Ovary (tissue), 9 donors: ENCODE data around the gene SELENON. TPM values are rescaled to one million over a fixed set of nuclear protein-coding genes. Genes with fewer than 3 reads are reported as not detected.

Experiments
- DNase-seq, 5 donors: peaks; one replicate each; pipeline ENCODE4 v3.0.0-alpha.2; 2019 to 2020
- H3K27ac ChIP-seq, 2 donors: fragments of 200-600 bp; one replicate each; pipeline versions ENCODE4 v1.5.1 to v1.8.0; 2019 to 2022
- H3K27me3 ChIP-seq: fragments of 200-600 bp; one replicate; pipeline ENCODE4 v1.8.0; 2022
- H3K36me3 ChIP-seq: fragments of 200-600 bp; sonication (generic); one replicate; pipeline ENCODE4 v1.5.1; 2019
- H3K4me1 ChIP-seq: one replicate; pipeline ENCODE4 v1.8.1; 2013; ENCODE audit warnings: mild to moderate bottlenecking, moderate library complexity; ENCODE audit not compliant: insufficient read depth
- H3K4me3 ChIP-seq: fragments of 200-600 bp; sonication (generic); one replicate; pipeline ENCODE4 v1.5.1; 2017
- H3K9me3 ChIP-seq, 2 donors: fragments of 200-600 bp in 1 of 2; sonication (generic) in 1 of 2; one replicate each; pipeline versions ENCODE4 v1.5.1 to v1.8.1; 2013 to 2019; ENCODE audit warnings: mild to moderate bottlenecking in 1 of 2, moderate library complexity in 1 of 2
- EP300 ChIP-seq: sonication (generic); formaldehyde crosslinking; IDR thresholded peaks from one replicate; pipeline ENCODE4 v1.6.1; 2017; ENCODE audit warnings: antibody characterized with exemption
- POLR2A ChIP-seq: fragments of 450-650 bp; IDR thresholded peaks from one replicate; pipeline ENCODE4 v1.6.1; 2017; ENCODE audit warnings: antibody characterized with exemption, mild to moderate bottlenecking, moderate library complexity
- WGBS, 3 donors: extraction: QIAGEN DNeasy Blood & Tissue Kit in 1 of 3; methylation state at CpG; one replicate each; pipeline versions ENCODE4 v1.1.5 to v1.1.7; 2013 to 2017; 5-methylcytosine and 5-hydroxymethylcytosine counted together
- intact Hi-C, 4 donors: fragments of 100-400 bp; cut with DNase I; formaldehyde crosslinking; loops; one replicate each; pipeline versions ENCODE4 v1.11.0 to v1.15.1; 2022 to 2023
- polyA plus RNA-seq, 2 donors: library from polyadenylated mRNA; stranded (reverse); fragments of 200-250 nt in 1 of 2; fragments of 350-450 nt in 1 of 2; fragmentation: Illumina TruSeq in 1 of 2; extraction: RNeasy Lipid Tissue Mini Kit (QIAGEN cat#74804) in 1 of 2; gene quantifications; one replicate each; pipeline ENCODE4 v1.2.3, GENCODE V29; 2013 to 2014
- total RNA-seq, 7 donors: library from RNA; depleted of rRNA in 2 of 7; stranded (reverse); fragments of >200 nt in 2 of 7; fragmentation: NEBNext Ultra II Directional in 3 of 7; extraction: Animal tissue kit (Norgen Biotek cat#: 25700) in 3 of 7; gene quantifications; one replicate each; pipeline versions ENCODE4 v1.1.0 to v1.2.4, GENCODE V29; 2016 to 2023
- TF ChIP-seq, protein P1 (sequence below), 3 donors: fragments of 450-650 bp in 2 of 3; fragments of 200-600 bp in 1 of 3; IDR thresholded peaks; one replicate each; pipeline versions ENCODE4 v1.5.1 to v1.8.0; 2016 to 2022; ENCODE audit warnings: antibody characterized with exemption in 3 of 3, mild to moderate bottlenecking in 1 of 3
- donor health status: DM: no; HTN: no; CAD: no; lungs with moderate emphysema.
- donor health status: DM: no; HTN: no; CAD: no.
- donor health status: Bipolar disorder and iron deficiency.
- donor health status: DM: yes; HTN: yes; CAD: no.
- donor health status: DM: no; HTN: no; CAD: no.
- donor health status: DM: yes; HTN: yes; CAD: no.

Gene SELENON
- total and polyA plus RNA-seq, 9 donors: 13.9 to 139 (median 66.3) TPM

DNA sequence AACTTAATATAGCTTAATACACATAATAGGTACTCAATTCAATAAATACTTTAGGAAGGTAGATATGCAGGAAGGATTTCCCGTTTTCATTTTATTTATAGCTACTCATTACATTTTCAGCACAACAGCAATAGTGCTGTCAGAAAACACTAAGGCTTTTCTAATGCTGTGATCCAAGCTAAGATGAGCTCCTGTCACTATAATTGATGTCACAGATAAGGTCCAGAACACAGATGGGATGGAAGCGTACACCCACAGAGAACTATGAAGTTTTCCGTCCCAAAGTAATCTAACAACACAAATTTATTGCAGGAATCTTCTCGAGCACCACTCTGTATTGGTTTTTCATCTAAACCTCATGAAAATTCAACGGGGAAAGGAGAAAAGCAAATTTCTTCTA lies 45.7 kb downstream of the SELENON start:
- H3K36me3 ChIP-seq: no peaks in the 10 kb centered on the region
- no peaks in the 10 kb centered on the region for H3K4me1 ChIP-seq
- 71 to 82% (median 78%) methylated on average over 5 of the region's 5 CpGs for WGBS, 3 donors
- TF ChIP-seq EP300 (no peak), POLR2A (no peak)
- TF ChIP-seq, protein P1, sequence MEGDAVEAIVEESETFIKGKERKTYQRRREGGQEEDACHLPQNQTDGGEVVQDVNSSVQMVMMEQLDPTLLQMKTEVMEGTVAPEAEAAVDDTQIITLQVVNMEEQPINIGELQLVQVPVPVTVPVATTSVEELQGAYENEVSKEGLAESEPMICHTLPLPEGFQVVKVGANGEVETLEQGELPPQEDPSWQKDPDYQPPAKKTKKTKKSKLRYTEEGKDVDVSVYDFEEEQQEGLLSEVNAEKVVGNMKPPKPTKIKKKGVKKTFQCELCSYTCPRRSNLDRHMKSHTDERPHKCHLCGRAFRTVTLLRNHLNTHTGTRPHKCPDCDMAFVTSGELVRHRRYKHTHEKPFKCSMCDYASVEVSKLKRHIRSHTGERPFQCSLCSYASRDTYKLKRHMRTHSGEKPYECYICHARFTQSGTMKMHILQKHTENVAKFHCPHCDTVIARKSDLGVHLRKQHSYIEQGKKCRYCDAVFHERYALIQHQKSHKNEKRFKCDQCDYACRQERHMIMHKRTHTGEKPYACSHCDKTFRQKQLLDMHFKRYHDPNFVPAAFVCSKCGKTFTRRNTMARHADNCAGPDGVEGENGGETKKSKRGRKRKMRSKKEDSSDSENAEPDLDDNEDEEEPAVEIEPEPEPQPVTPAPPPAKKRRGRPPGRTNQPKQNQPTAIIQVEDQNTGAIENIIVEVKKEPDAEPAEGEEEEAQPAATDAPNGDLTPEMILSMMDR (IDR thresholded peaks at IDR 0.05): no peak
- H3K27me3 ChIP-seq: no peaks in the 10 kb centered on the region
- no peak overlapping the region for H3K27ac ChIP-seq
- H3K9me3 ChIP-seq: no peaks in the 10 kb centered on the region
- H3K4me3 ChIP-seq: no peak overlapping the region
- no peak for DNase-seq
- intact Hi-C loops: no loop called here

DNA sequence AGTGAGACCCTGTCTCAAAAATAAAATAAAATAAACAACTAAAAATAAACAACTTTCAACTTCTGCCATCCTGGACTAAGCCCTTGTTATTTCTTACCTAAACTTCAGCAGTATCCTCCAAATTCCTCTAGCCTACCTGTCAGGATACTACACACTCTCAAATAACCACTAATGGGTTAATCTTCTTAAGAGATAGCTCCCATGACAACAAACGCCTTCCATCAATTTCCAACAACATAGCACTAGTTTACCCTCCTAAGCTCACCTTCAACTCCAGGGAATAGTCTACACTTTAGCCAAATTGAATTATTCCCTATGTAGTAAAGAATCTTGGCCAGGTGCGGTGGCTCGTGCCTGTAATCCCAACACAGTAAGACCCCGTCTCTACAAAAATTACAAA lies 47.9 kb downstream of the SELENON start:
- Histone ChIP-seq H3K36me3 (no peaks in the 10 kb centered on the region), H3K9me3 (no peaks in the 10 kb centered on the region), H3K27me3 (no peaks in the 10 kb centered on the region), H3K4me3 (no peak overlapping the region), H3K27ac (no peak overlapping the region), H3K4me1 (no peaks in the 10 kb centered on the region)
- DNase-seq: no peak
- intact Hi-C loops: no loop called here
- WGBS, 3 donors: 63 to 76% (median 76%) methylated on average over 4 of the region's 4 CpGs
- TF ChIP-seq, protein P1 (IDR thresholded peaks at IDR 0.05): no peak
- TF ChIP-seq EP300 (no peak), POLR2A (no peak)

GRCh38 chr1:25848531-25848930 lies 48.5 kb downstream of the SELENON start:
- no peaks in the 10 kb centered on the region for H3K9me3 ChIP-seq
- 65 to 88% (median 88%) methylated on average over 1 of the region's 1 CpG for WGBS, 3 donors
- no peaks in the 10 kb centered on the region for H3K36me3 ChIP-seq
- TF ChIP-seq, protein P1 (IDR thresholded peaks at IDR 0.05): no peak
- H3K4me1 ChIP-seq: no peaks in the 10 kb centered on the region
- no peak overlapping the region for H3K4me3 ChIP-seq
- no peak for DNase-seq
- no peaks in the 10 kb centered on the region for H3K27me3 ChIP-seq
- intact Hi-C loops: no loop called here
- H3K27ac ChIP-seq: no peak overlapping the region

DNA sequence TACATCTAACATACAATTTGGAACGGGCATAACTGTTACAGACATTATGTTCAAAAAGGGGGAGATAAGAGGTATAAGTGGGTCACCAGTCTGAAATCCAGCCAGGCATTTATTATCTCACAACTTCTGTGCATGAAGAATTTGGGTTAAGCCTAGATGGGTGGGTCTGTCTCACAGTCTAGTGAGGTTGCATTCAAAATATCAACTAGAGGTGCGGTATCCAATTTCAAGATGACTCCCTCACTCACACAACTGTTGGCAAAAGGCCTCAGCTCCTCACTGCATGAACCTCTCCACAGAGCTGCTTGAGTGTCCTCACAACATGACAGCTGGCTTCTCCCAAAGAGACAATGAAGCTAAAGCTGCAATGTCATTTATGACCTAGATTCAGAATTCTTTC lies 54.6 kb downstream of the SELENON start:
- 87 to 91% (median 88%) methylated on average over 2 of the region's 2 CpGs for WGBS, 3 donors
- Histone ChIP-seq H3K36me3 (no peaks in the 10 kb centered on the region), H3K4me1 (peaks cover 3% of the 10 kb centered on the region), H3K27me3 (no peaks in the 10 kb centered on the region), H3K9me3 (no peaks in the 10 kb centered on the region), H3K4me3 (no peak overlapping the region), H3K27ac (no peak overlapping the region)
- TF ChIP-seq POLR2A (no peak), EP300 (no peak)
- TF ChIP-seq, protein P1 (IDR thresholded peaks at IDR 0.05): no peak
- intact Hi-C loops: no loop called here
- DNase-seq: no peak

DNA sequence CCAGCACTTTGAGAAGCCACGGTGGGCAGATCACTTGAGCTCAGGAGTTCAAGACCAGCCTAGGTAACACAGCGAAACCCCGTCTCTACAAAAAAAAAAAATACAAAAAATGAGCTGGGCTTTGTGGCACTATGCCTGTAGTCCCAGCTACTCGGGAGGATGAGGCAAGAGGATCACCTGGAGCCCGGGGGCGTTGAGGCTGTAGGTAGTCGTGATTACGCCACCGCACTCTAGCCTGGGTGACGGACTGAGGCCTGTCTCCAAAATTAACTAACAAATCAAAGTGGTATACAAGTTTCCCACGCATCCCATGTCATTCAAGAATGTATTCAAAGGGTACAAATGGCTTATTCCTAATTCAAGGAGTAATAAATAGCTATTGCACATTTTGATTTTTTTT lies 56.9 kb downstream of the SELENON start:
- Histone ChIP-seq H3K27me3 (no peaks in the 10 kb centered on the region), H3K27ac (no peak overlapping the region), H3K9me3 (no peaks in the 10 kb centered on the region), H3K4me3 (no peak overlapping the region), H3K36me3 (no peaks in the 10 kb centered on the region), H3K4me1 (peaks cover 3% of the 10 kb centered on the region)
- DNase-seq: no peak
- intact Hi-C loops: no loop called here
- no peak for TF ChIP-seq POLR2A
- TF ChIP-seq, protein P1 (IDR thresholded peaks at IDR 0.05): no peak
- no peak for TF ChIP-seq EP300
- WGBS, 3 donors: 86 to 90% (median 89%) methylated on average over 11 of the region's 11 CpGs
